ENCODE measurements around the gene SLC2A4.

SLC2A4 gene

DNA sequence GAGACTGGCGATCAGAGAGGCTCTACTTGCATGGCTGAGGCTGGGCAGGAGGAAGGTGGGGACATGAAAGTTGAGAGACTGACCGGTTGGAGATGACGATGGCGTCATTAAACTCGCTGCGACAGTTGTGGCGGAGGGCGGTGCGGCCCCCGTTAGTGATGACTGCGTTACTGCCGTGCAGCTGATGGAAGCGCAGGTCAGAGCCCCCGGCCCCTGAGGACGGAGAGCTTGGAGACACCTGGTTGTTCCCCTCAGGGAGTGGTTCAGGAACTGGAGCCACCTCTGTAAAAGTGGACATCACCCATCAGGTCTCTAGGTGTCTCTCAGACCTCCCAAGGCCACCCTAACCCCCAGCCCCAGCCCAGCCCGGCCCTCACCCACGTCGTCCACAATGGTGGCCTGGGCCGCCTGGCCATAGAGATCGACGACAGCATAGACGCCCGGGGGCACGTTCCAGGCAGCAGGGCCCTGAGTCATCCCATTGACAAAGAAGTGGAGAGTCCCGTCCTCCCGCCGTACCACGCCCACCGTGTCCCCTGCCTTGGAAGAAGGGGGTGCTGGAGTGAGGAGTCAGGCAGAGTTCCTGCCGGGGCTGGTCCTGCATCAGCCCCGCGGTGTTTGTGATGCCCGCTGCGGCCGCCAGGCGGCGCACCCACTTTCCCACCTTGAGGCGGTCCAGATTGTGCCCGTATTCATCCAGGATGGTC is 42.4 kb downstream of the SLC2A4 start:
- no peak overlapping the region for H3K27ac ChIP-seq (ENCODE audit: low read length)
- DNase-seq (peak; percentile 33), ATAC-seq (ENCODE audit: insufficient read depth, low read depth) (peak; percentile 17; the same call in 1 of the 3 replicates)
- TF ChIP-seq EZH2 (IDR thresholded peaks at IDR 0.05; ENCODE audit: borderline replicate concordance, low read depth, low read length, severe bottlenecking) (no peak), CTCF (IDR thresholded peaks at IDR 0.05; ENCODE audit: borderline replicate concordance, extremely low read depth, low read length, poor library complexity, severe bottlenecking) (peak; percentile 67)
- no peak overlapping the region for H3K9ac ChIP-seq (ENCODE audit: low read depth, low read length)
- H3K4me2 ChIP-seq (ENCODE audit: insufficient read depth, low read length), result no peak overlapping the region
- H4K20me1 ChIP-seq (ENCODE audit: insufficient read depth, low read length), result no peaks in the 10 kb centered on the region; the same call in 1 of the 2 replicates
- peaks cover 22% of the 10 kb centered on the region for H3K79me2 ChIP-seq (ENCODE audit: insufficient read depth, low read length)
- peaks cover 20% of the 10 kb centered on the region for H3K4me1 ChIP-seq (ENCODE audit: insufficient read depth, low read length)
- peaks cover 79% of the 10 kb centered on the region for H3K36me3 ChIP-seq (ENCODE audit: insufficient read depth, low read length)
- no peaks in the 10 kb centered on the region for H3K9me3 ChIP-seq (ENCODE audit: insufficient read depth, low read length, severe bottlenecking)
- H2AFZ ChIP-seq (ENCODE audit: low read depth, low read length), result no peak overlapping the region
- no peaks in the 10 kb centered on the region for H3K27me3 ChIP-seq (ENCODE audit: insufficient read depth, low read length, poor library complexity)
- H3K4me3 ChIP-seq (ENCODE audit: low read depth in 1 of 2, low read length in 2 of 2), result no peak overlapping the region

GRCh38 chr17:7324438-7324779 is 42.9 kb downstream of the SLC2A4 start:
- H3K27ac ChIP-seq (ENCODE audit: low read length), result no peak overlapping the region
- H3K9me3 ChIP-seq (ENCODE audit: insufficient read depth, low read length, severe bottlenecking), result no peaks in the 10 kb centered on the region
- no peak overlapping the region for H3K4me3 ChIP-seq (ENCODE audit: low read depth in 1 of 2, low read length in 2 of 2)
- H2AFZ ChIP-seq (ENCODE audit: low read depth, low read length), result no peak overlapping the region
- H4K20me1 ChIP-seq (ENCODE audit: insufficient read depth, low read length), result no peaks in the 10 kb centered on the region; the same call in 1 of the 2 replicates
- no peak for DNase-seq
- H3K27me3 ChIP-seq (ENCODE audit: insufficient read depth, low read length, poor library complexity), result no peaks in the 10 kb centered on the region
- H3K79me2 ChIP-seq (ENCODE audit: insufficient read depth, low read length), result peaks cover 27% of the 10 kb centered on the region
- ATAC-seq (ENCODE audit: insufficient read depth, low read depth), result no peak
- H3K4me2 ChIP-seq (ENCODE audit: insufficient read depth, low read length), result no peak overlapping the region
- H3K9ac ChIP-seq (ENCODE audit: low read depth, low read length), result no peak overlapping the region
- no peak for TF ChIP-seq EZH2 (IDR thresholded peaks at IDR 0.05; ENCODE audit: borderline replicate concordance, low read depth, low read length, severe bottlenecking)
- TF ChIP-seq CTCF (IDR thresholded peaks at IDR 0.05; ENCODE audit: borderline replicate concordance, extremely low read depth, low read length, poor library complexity, severe bottlenecking), result no peak
- peaks cover 20% of the 10 kb centered on the region for H3K4me1 ChIP-seq (ENCODE audit: insufficient read depth, low read length)
- peaks cover 76% of the 10 kb centered on the region for H3K36me3 ChIP-seq (ENCODE audit: insufficient read depth, low read length)

DNA sequence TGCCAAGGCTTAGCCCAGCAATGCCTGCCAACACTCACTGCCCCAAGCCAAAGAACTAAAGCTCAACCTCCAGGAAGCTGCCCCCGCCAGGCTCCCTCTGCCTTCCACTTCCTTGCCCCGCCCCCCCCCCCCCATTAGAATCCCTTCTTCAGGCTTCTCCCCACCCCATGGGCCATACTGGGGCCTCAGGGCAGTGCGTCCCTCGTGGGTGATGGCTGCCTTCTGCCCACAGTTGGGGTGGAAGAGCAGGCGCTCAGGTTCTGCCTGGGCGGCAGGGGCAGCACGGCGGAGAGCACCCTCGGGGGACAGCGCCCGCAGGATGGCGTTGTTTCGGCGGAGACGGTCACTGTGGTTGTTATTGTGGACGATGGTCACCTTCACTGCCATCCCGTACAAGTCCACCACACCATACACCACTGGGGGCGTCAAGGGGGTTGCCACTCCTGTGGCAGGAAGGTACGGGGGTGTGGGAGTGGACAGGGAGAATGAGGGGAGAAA is 43.6 kb downstream of the SLC2A4 start:
- H3K36me3 ChIP-seq (ENCODE audit: insufficient read depth, low read length), result peaks cover 75% of the 10 kb centered on the region
- H3K27ac ChIP-seq (ENCODE audit: low read length), result no peak overlapping the region

More for the DNA sequence above, 43.6 kb downstream of the SLC2A4 start:
- Histone ChIP-seq H3K4me3 (ENCODE audit: low read depth in 1 of 2, low read length in 2 of 2) (no peak overlapping the region), H3K9ac (ENCODE audit: low read depth, low read length) (no peak overlapping the region), H3K9me3 (ENCODE audit: insufficient read depth, low read length, severe bottlenecking) (no peaks in the 10 kb centered on the region), H3K4me2 (ENCODE audit: insufficient read depth, low read length) (no peak overlapping the region), H3K79me2 (ENCODE audit: insufficient read depth, low read length) (peaks cover 32% of the 10 kb centered on the region), H4K20me1 (ENCODE audit: insufficient read depth, low read length) (no peaks in the 10 kb centered on the region; the same call in 1 of the 2 replicates), H3K27me3 (ENCODE audit: insufficient read depth, low read length, poor library complexity) (no peaks in the 10 kb centered on the region), H2AFZ (ENCODE audit: low read depth, low read length) (no peak overlapping the region), H3K4me1 (ENCODE audit: insufficient read depth, low read length) (peaks cover 25% of the 10 kb centered on the region)
- no peak for TF ChIP-seq EZH2 (IDR thresholded peaks at IDR 0.05; ENCODE audit: borderline replicate concordance, low read depth, low read length, severe bottlenecking)
- no peak for TF ChIP-seq CTCF (IDR thresholded peaks at IDR 0.05; ENCODE audit: borderline replicate concordance, extremely low read depth, low read length, poor library complexity, severe bottlenecking)
- no peak for DNase-seq
- ATAC-seq (ENCODE audit: insufficient read depth, low read depth), result no peak
